ENCODE data around the gene METTL27.
"Not testable (repeated sequence)": the region's sequence is repeated elsewhere in the genome, so short reads cannot be mapped to it uniquely, and the experiment has no call there.

METTL27 gene

DNA sequence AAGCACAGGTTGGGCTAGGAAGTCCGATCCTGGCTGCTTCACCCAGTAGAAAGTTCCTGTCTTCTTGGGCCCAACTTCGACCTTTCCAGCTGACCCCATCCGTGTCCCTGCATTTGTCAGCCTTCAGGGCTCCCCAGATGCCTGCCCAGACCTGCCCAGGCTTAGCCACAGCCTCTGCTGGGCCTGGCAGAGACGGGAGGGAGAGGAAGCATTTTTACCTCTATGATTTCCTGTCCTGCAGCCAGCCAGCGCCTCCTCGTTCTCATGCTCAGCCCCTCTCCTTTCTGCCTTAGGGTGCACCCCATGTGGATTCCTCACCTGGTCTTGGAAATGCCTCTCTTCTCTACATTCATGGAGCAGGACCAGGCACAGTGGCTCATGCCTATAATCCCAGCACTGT, 3.7 kb downstream of the METTL27 start:
- no peak for DNase-seq

- DNase-seq: not testable (repeated sequence)
Measured at GRCh38 chr7:73837167-73837566, 5.1 kb downstream of the METTL27 start.

DNA sequence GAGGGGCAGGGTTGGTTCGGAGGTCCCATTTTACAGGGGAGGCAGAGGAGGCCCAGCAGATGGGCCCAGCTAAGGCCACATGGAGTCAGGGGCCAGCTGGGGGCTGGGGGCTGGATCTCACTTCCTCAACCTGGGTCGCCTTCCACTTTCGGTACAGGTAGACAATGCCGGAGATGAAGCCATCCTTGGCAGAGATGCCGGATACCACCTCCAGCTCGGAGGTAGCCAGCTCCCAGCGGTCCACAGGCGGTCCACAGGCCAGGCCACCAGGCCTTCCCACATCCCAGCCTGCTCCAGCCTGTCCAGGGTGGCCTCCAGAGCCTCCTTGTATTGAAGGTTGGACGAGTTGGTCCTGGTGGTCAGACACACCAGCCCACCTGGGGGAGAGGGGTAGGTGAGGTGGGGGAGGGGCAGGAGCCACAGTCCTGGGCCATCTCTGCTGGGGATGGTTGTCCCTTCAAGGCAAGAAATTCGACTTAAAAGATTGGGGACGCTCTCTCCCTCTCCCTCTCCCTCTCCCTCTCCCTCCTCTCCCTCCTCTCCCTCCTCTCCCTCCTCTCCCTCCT, 7.6 kb downstream of the METTL27 start:
- DNase-seq: no peak

DNA sequence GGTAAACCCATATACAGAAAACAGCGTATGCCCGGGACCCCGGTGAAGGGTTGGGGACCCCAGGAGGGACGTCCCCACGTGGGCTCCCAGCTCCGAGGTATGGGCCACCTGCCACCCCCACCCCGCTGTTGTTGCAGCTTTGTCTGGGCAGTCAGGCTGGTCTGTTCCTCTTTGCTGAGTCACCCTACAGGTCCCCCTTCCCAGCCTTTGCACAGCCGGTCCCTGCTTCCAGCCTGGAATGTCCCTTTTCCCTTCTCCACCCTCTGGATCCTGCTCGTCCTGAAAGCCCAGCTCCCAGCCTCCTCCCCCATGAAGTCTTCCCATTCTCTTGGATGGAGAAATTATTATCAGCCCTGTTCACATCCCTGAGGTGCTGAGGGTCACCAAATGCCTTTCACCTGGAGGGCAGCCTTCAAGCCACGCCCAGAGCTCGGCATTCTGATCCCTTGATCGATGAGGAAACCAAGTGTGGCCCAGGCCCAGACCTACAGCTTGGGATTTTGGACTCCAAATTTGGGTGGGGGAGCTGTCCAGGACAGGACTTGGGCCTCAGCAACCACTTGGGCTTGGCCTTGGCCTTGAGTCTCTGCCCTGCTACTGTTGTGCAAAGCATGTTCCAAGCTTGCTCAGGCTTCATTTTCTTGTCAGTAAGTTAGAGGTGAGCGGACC, 8.9 kb downstream of the METTL27 start:
- DNase-seq: no peak

- DNase-seq: no peak
Measured at GRCh38 chr7:73832806-73833205, 9.5 kb downstream of the METTL27 start.

GRCh38 chr7:73831834-73832651, 10.3 kb downstream of the METTL27 start:
- no peak for DNase-seq

- DNase-seq: no peak
Measured at GRCh38 chr7:73831584-73831833, 10.8 kb downstream of the METTL27 start.

GRCh38 chr7:73830681-73831583, 11.4 kb downstream of the METTL27 start, which contains the start of gene CLDN4:
Gene CLDN4, plus strand, starts transcription at chr7:73830996. Its CDS starts 206 bp downstream, at chr7:73831202.
- no peak for DNase-seq

GRCh38 chr7:73829921-73830680, 12.2 kb downstream of the METTL27 start:
- DNase-seq: no peak

- DNase-seq: no peak
Measured at GRCh38 chr7:73829505-73829904, 12.8 kb downstream of the METTL27 start.

DNA sequence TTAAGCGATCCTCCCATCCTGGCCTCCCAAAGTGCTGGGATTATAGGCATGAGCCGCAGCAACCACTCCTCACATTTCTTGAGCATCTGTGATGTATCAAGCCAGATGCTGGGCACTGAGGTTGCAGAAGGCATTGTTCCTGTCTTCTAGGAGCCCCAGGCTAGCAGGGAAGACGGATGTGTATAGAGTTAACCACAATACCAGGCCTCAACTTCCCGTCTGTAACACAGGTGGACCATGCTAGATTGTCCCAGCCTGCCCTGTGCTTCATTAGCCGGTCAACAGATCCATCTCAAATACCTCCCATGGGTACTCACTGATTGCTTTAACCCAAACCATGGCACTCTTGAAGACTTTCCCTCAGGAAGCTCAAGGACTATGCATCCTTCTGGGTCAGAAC, 13.3 kb downstream of the METTL27 start:
- DNase-seq: no peak

GRCh38 chr7:73828107-73828803, 14.1 kb downstream of the METTL27 start:
- DNase-seq: no peak

- no peak for DNase-seq
Measured at GRCh38 chr7:73827567-73828106, 14.7 kb downstream of the METTL27 start.

DNA sequence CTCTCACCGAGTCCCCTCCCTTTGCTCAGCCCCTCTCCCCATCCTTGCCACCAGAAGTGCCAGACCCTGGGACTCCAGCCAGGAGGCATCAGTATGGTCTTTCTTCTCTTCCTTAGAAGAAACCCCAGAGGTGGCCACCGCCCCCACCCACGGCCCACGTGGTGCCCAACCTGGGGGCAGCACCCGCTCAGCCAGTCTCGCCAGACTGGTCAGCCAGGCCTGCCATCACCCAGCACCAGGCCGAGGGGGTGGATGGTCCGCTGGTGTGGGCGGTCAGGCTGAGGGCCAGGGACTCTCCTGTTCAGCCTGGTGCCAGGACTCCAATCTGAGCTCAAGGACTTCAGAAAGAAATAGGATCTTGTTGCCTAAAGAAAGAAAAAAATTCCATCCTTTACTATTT, 17.3 kb downstream of the METTL27 start:
- no peak for DNase-seq

- DNase-seq: no peak
Measured at GRCh38 chr7:73823873-73824592, 18.3 kb downstream of the METTL27 start.

DNA sequence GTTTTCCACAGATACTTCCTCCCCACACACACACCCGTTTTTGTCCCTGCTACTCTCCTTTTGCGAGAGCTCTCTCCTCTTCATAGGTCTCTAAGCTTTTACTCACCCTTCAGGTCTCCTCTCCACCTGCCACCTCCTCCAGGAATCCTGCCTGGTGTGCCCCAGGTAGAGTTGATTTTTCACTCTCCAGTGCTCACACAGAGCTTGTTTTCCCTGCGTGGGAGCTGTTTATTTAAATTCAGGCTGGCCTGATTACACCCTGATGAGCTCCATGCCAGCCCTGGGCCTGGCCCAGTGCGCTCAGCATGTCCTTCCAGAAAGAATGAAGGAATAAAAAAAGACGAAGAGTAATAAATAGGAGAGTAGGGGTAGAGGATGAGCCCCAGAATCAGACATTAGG, 19.1 kb downstream of the METTL27 start:
- DNase-seq: no peak

DNA sequence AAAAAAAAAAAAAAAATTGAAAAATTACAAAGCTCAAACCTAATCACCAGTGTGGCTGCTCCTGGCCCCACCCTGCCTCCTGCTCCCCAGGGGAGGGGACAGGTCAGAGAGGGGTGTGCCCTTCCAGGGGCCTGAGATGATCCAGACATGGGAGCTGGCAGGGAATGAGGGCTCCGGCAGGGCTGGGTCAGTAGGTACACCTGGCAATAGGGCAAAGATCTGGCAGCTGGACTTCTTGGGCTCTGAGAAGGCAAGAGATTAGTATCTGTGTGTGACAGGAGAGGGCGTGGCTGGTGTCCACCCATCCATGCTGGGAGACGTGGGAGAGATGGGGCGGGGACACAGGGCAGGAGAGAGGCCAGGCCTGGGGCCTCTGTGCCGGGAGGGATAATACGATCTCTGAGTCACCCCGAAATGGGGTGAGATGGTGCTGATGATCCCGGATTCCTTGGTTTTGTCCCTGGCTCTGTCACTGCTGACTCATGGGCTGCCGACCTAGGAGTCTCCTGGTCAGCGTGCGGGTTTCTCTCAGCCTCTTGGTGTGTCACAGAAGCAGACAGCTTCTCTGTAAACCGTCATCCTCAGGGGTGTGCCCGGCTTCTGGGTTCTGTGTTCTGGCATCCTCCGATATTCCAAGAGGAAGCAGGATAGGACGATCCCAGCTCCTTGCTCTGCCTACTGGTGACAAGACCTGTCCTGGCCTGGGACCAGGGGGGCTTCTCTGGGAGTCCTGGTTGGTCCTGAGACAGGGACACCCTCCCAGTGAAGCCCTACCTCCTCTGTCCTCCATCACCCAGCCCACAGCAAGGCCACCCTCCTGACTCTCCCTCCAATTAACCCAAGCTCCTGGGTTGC, 19.8 kb downstream of the METTL27 start:
- DNase-seq: no peak

DNA sequence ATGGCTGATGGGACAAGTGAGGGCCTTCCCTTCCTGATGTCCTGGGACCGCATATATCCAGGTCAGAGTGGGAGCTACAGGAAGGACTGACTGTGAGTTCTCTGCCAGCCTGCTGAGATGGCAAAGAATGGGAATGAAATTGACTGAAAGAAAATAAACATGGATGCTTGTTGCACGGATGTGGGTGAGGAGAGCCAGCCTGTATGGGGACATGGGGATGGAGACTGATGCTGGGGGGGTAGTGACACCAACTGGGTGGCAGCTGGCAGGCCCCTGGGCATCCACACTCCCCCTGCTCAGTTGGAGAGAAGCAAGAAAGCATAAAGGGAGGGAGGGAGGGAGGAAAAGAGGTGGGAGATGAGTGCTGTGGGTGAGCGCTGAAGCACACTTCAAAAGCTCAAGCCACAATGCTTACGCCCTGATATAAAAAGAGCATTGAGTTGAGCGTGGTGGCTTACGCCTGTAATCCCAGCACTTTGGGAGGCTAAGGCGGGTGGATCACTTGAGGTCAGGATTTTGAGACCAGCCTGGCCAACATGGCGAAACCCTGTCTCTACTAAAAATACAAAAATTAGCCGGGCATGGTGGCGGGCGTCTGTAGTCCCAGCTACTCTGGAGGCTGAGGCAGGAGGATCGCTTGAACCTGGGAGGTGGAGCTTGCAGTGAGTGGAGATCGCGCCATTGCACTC, 20.6 kb downstream of the METTL27 start:
- not testable (repeated sequence) for DNase-seq

DNA sequence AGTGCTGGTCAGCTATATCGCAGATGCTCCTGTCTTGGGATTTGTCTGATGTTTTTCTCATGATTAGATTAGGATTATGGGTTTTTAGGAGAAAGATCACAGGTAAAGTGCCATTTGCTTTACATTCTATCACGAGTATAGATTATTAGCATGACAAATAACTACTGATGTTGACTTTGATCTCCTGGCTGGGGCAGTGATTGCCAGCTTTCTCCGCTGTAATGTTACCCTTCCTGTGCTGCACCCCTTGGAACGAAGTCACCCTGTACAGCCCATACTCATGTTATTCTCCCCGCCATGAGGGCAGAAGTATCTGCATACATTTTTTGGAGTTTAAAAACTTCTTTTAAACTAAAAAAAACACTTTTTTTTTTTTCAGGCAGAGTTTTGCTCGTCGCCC, 22.3 kb downstream of the METTL27 start:
- DNase-seq: no peak
